Heart left ventricle (tissue), 16 donors: Measurements from ENCODE around the gene PIGR. TPM values are rescaled to one million over a fixed set of nuclear protein-coding genes. Genes with fewer than 3 reads are reported as not detected.

Experiments used
- ATAC-seq, 4 donors: fragments of 200-7000 bp; cut with Tn5 transposase; one replicate each; pipeline ENCODE4 v1.9.1; 2020 to 2022; ENCODE audit warnings: moderate library complexity in 4 of 4, mild to moderate bottlenecking in 3 of 4, moderate number of reproducible peaks in 1 of 4
- DNase-seq, 5 donors: peaks; one replicate each; pipeline ENCODE4 v3.0.0-alpha.2; 2020
- H3K27ac ChIP-seq, 12 donors: fragments of 200-600 bp; sonication (generic) in 4 of 12; one replicate each; pipeline versions ENCODE4 v1.5.0 to v1.8.0; 2016 to 2022; ENCODE audit warnings: mild to moderate bottlenecking in 2 of 12
- H3K27me3 ChIP-seq, 9 donors: fragments of 200-600 bp; sonication (generic) in 2 of 9; one replicate each; pipeline versions ENCODE4 v1.5.1 to v1.8.0; 2016 to 2022; ENCODE audit warnings: mild to moderate bottlenecking in 3 of 9
- H3K36me3 ChIP-seq, 9 donors: fragments of 200-600 bp; sonication (generic) in 2 of 9; one replicate each; pipeline versions ENCODE4 v1.5.0 to v1.8.0; 2018 to 2022; ENCODE audit warnings: mild to moderate bottlenecking in 2 of 9
- H3K4me1 ChIP-seq, 12 donors: fragments of 200-600 bp; sonication (generic) in 4 of 12; one replicate each; pipeline versions ENCODE4 v1.5.0 to v1.8.0; 2016 to 2022; ENCODE audit warnings: mild to moderate bottlenecking in 3 of 12
- H3K4me3 ChIP-seq, 12 donors: fragments of 200-600 bp; sonication (generic) in 4 of 12; one replicate each; pipeline versions ENCODE4 v1.5.0 to v1.8.0; 2017 to 2022; ENCODE audit warnings: mild to moderate bottlenecking in 9 of 12, moderate library complexity in 4 of 12
- H3K9me3 ChIP-seq, 12 donors: fragments of 200-600 bp; sonication (generic) in 4 of 12; one replicate each; pipeline versions ENCODE4 v1.5.0 to v1.8.0; 2016 to 2022; ENCODE audit warnings: mild to moderate bottlenecking in 1 of 12
- POLR2A ChIP-seq, 2 donors: fragments of 450-650 bp; IDR thresholded peaks; one replicate each; pipeline ENCODE4 v1.6.1; 2017; ENCODE audit warnings: antibody characterized with exemption in 2 of 2, mild to moderate bottlenecking in 2 of 2, moderate library complexity in 2 of 2
- WGBS, 4 donors: extraction: QIAGEN DNeasy Blood & Tissue Kit in 2 of 4; methylation state at CpG; one replicate each; pipeline versions ENCODE4 v1.1.5 to v1.1.7; 2013 to 2018; 5-methylcytosine and 5-hydroxymethylcytosine counted together
- intact Hi-C, 10 donors: fragments of 100-400 bp; cut with DNase I; formaldehyde crosslinking; loops; one replicate each; pipeline versions ENCODE4 v1.11.1 to v1.14.2; 2022
- polyA plus RNA-seq, 2 donors: library from polyadenylated mRNA; stranded (reverse); fragments of 200-250 nt; gene quantifications; one replicate each; pipeline ENCODE4 v1.2.3, GENCODE V29; 2013
- total RNA-seq, 9 donors: library from RNA; depleted of rRNA in 2 of 9; stranded (reverse); fragments of >200 nt in 2 of 9; fragmentation: NEBNext Ultra II Directional in 3 of 9; extraction: Animal tissue kit (Norgen Biotek cat#: 25700) in 3 of 9; gene quantifications; one replicate each; pipeline versions ENCODE4 v1.1.0 to v1.2.4, GENCODE V29; 2016 to 2023
- TF ChIP-seq, protein P1 (sequence below), 12 donors: fragments of 200-600 bp; sonication (generic) in 4 of 12; IDR thresholded peaks; one replicate each; pipeline versions ENCODE4 v1.5.0 to v1.8.0; 2018 to 2022; ENCODE audit warnings: antibody characterized with exemption in 12 of 12, mild to moderate bottlenecking in 5 of 12
- donor health status: ischemic (EF 13 %, LVEDD 7.1; RV severe dilation, severe dysfunction).
- donor health status: healthy with polysubstance abuse.
- donor health status: DM: no; HTN: yes; CAD: no.
- donor health status: DM: no; HTN: no; CAD: no.
- donor health status: ischemic (EF 25% LVEDD 6.9; RV normal size, moderate dysfunction).
- donor health status: ischemic (EF 25% LVEDD 5.7; RV mildly dilated, moderate dysfunction).
- donor health status: healthy.
- donor health status: DM: yes; HTN: yes; CAD: no.
- donor health status: ischemic (EF 35%, LVEDD 5.7; RV mildly dilated, moderate dysfunction).
- donor health status: nonischemic (EF 11% LVEDD 7.7; RV severe dilation, severe dysfunction).
- donor health status: DM: yes; HTN: yes; CAD: no.
- donor health status: PGD.
- donor health status: ischemic (EF 29% LVEDD 5.4; RV normal size, mild dysfunction).
- donor health status: nonischemic (EF 23%, LVEDD 6.1; RV moderate dilation, normal function).

The PIGR gene
- total and polyA plus RNA-seq, 11 donors: 0.04 to 0.64 (median 0.45) TPM; not detected in 7

DNA sequence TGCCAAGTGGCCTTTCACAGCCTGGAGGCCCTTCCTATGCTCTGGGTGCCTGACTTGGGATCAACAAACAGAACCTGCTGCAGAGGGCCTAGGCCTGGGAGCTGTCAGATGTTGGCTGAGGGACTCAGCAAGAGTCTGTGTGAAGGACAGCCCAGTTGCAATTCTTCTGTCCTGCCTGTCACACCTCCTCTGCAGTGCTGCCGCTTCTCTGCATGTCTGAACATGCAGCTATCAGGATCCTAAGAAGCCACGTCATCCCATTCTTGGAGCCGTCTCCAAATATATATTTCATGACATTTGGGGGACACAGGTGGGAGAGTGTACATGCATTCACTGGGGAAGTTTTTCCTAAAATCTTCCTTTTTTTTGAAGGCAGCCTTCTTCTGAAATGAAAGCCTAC, 15.4 kb upstream of the PIGR start:
- intact Hi-C loops: no loop called here
- DNase-seq (no peak), ATAC-seq (no peak)
- Histone ChIP-seq H3K9me3 (no peaks in the 10 kb centered on the region), H3K27ac (no peak overlapping the region), H3K27me3 (peaks cover 0 to 9% (median 0%) of the 10 kb centered on the region in 9 donors), H3K4me1 (peaks cover 0 to 21% (median 0%) of the 10 kb centered on the region in 12 donors), H3K4me3 (no peak overlapping the region), H3K36me3 (no peaks in the 10 kb centered on the region)
- 79 to 91% (median 86%) methylated on average over 3 of the region's 3 CpGs for WGBS, 4 donors
- no peak for TF ChIP-seq POLR2A (IDR thresholded peaks at IDR 0.05)
- TF ChIP-seq, protein P1, sequence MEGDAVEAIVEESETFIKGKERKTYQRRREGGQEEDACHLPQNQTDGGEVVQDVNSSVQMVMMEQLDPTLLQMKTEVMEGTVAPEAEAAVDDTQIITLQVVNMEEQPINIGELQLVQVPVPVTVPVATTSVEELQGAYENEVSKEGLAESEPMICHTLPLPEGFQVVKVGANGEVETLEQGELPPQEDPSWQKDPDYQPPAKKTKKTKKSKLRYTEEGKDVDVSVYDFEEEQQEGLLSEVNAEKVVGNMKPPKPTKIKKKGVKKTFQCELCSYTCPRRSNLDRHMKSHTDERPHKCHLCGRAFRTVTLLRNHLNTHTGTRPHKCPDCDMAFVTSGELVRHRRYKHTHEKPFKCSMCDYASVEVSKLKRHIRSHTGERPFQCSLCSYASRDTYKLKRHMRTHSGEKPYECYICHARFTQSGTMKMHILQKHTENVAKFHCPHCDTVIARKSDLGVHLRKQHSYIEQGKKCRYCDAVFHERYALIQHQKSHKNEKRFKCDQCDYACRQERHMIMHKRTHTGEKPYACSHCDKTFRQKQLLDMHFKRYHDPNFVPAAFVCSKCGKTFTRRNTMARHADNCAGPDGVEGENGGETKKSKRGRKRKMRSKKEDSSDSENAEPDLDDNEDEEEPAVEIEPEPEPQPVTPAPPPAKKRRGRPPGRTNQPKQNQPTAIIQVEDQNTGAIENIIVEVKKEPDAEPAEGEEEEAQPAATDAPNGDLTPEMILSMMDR (IDR thresholded peaks at IDR 0.05): no peak

DNA sequence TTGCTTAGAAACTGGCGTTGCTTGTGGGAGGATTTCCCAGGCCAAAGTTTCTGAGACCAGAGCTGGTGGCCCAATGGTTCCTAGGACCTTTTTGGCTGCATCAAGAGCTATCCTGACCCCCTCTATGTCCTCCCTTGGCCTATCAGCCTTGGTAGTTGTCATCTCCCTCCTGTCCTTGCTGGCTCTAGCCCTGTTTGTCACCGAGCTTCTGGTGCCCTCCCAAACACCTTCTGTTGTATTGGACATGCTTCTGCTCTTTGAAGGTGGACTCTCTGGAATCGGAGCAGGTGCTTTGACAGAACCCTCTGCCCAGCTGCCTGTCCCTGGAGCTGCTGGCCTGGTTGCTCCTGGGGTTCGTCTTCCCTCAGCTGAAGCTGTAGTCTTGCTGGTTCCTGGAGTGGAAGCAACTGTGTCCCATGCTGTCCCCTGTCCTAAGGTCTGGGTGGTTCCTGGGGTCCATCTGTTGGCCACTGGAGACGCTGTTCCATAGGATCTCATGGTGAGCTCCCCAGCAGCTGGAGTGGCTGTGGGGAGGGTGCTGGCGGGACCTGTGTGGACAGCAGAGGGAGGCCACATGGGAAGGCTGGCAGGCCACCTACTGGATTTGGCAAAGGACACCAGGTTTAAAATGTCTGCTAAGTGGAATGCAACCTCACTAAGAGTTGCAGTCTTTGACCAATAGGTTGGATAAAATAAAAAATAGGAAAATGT, 14.6 kb upstream of the PIGR start:
- DNase-seq (no peak), ATAC-seq (no peak)
- Histone ChIP-seq H3K4me1 (peaks cover 0 to 19% (median 0%) of the 10 kb centered on the region in 12 donors), H3K27ac (no peak overlapping the region), H3K9me3 (no peaks in the 10 kb centered on the region), H3K4me3 (no peak overlapping the region), H3K36me3 (no peaks in the 10 kb centered on the region), H3K27me3 (peaks cover 0 to 9% (median 0%) of the 10 kb centered on the region in 9 donors)
- 78 to 94% (median 85%) methylated on average over 5 to 6 of the region's 6 CpGs for WGBS, 4 donors
- intact Hi-C loops: no loop called here
- TF ChIP-seq, protein P1 (IDR thresholded peaks at IDR 0.05): no peak
- TF ChIP-seq POLR2A (IDR thresholded peaks at IDR 0.05): no peak

DNA sequence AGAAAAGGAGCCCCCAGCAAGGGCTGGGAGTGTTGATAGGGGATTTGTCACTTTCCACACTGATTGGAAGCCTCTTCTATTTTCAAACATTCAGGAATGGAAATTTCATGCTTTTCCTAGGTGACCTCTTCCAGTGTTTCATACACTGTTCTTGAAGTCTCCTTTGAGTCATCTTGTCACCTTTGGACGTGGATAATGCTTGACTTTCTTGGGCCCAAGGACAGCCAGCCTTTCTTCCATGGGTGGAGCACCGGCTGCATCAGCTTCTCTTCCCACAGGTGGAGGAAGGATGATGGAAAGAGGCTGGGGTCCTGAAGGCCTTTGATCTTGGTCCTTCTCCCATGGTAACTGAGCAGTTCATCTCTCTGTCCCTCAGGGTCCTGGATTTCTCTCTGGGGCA, 11.9 kb upstream of the PIGR start:
- no peaks in the 10 kb centered on the region for H3K36me3 ChIP-seq
- H3K4me1 ChIP-seq: peaks cover 0 to 18% (median 0%) of the 10 kb centered on the region in 12 donors
- H3K27me3 ChIP-seq: peaks cover 0 to 6% (median 0%) of the 10 kb centered on the region in 9 donors
- H3K27ac ChIP-seq: no peak overlapping the region
- H3K4me3 ChIP-seq: no peak overlapping the region
- ATAC-seq: no peak
- intact Hi-C loops: no loop called here
- WGBS, 4 donors: 75 to 88% (median 82%) methylated on average over 2 of the region's 2 CpGs
- no peak for DNase-seq
- TF ChIP-seq POLR2A (IDR thresholded peaks at IDR 0.05): no peak
- TF ChIP-seq, protein P1 (IDR thresholded peaks at IDR 0.05): no peak
- no peaks in the 10 kb centered on the region for H3K9me3 ChIP-seq

DNA sequence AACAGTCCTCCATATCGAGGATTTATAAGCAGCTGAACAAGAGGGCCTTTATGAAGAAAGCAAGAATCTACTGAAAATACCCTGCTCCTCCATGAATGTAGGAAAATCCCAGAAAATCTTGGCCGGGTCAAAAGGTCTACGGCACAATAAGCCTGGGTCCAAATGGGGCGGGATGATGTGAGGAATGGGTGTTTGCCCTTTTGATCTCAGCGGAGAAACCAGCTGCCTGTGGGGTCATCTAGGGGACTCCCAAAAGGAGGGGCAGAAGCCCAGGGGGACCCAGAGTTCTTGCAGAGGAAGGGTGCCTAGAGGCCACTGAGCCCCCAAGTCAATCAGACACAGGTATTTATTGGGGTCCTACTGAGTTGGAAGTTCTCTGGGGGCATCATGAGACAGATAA, 11.4 kb upstream of the PIGR start:
- H3K4me3 ChIP-seq: no peak overlapping the region
- no peaks in the 10 kb centered on the region for H3K9me3 ChIP-seq
- TF ChIP-seq POLR2A (IDR thresholded peaks at IDR 0.05): no peak
- TF ChIP-seq, protein P1 (IDR thresholded peaks at IDR 0.05): no peak
- H3K36me3 ChIP-seq: no peaks in the 10 kb centered on the region
- peaks cover 0 to 6% (median 0%) of the 10 kb centered on the region in 9 donors for H3K27me3 ChIP-seq
- DNase-seq (no peak), ATAC-seq (no peak)
- intact Hi-C loops: no loop called here
- 88 to 95% (median 89%) methylated on average over 5 of the region's 5 CpGs for WGBS, 4 donors
- H3K27ac ChIP-seq: no peak overlapping the region
- peaks cover 0 to 13% (median 0%) of the 10 kb centered on the region in 12 donors for H3K4me1 ChIP-seq
